DOHH2 (cell line): Measurements from ENCODE around the gene INPP4B.
"Not testable (repeated sequence)": the region's sequence is repeated elsewhere in the genome, so short reads cannot be mapped to it uniquely, and the experiment has no call there.

ENCODE experiments used
- H3F3A ChIP-seq: fragments of 200-600 bp; sonication (generic), shearing (Covaris generic); 2 replicates; pipeline ENCODE4 v1.6.0; 2016; ENCODE audit warnings: antibody characterized with exemption, mild to moderate bottlenecking; ENCODE audit not compliant: control insufficient read depth, insufficient read depth
- H3K27ac ChIP-seq: fragments of 200-600 bp; sonication (generic); 2 replicates; pipeline ENCODE4 v1.5.1; 2014; ENCODE audit warnings: low read depth, mild to moderate bottlenecking, low read length, moderate library complexity
- H3K27me3 ChIP-seq: fragments of 200-600 bp; sonication (generic); 2 replicates; pipeline ENCODE4 v1.6.1; 2014; ENCODE audit warnings: mild to moderate bottlenecking, low read length, mixed read lengths; ENCODE audit not compliant: control insufficient read depth
- H3K36me3 ChIP-seq: fragments of 200-600 bp; sonication (generic); 2 replicates; pipeline ENCODE4 v1.6.1; 2014; ENCODE audit warnings: mild to moderate bottlenecking, low read length, moderate library complexity, mixed read lengths; ENCODE audit not compliant: control insufficient read depth
- H3K4me1 ChIP-seq: fragments of 200-600 bp; sonication (generic); 2 replicates; pipeline ENCODE4 v1.6.1; 2014; ENCODE audit warnings: mild to moderate bottlenecking, low read length, mixed read lengths; ENCODE audit not compliant: control insufficient read depth
- H3K4me2 ChIP-seq: fragments of 200-600 bp; sonication (generic); 2 replicates; pipeline ENCODE4 v1.6.0; 2014; ENCODE audit warnings: mild to moderate bottlenecking, low read length, moderate library complexity
- H3K4me3 ChIP-seq: fragments of 200-600 bp; sonication (generic); 2 replicates; pipeline ENCODE4 v1.5.1; 2014; ENCODE audit warnings: mild to moderate bottlenecking, low read length, mixed read lengths
- H3K79me2 ChIP-seq: fragments of 200-600 bp; sonication (generic); 2 replicates; pipeline ENCODE4 v1.6.1; 2014; ENCODE audit warnings: mild to moderate bottlenecking, low read length, mixed read lengths; ENCODE audit not compliant: control insufficient read depth
- H3K9me2 ChIP-seq: fragments of 200-600 bp; sonication (generic); replicated peaks from 2 replicates; pipeline ENCODE4 v1.6.1; 2014; ENCODE audit warnings: mild to moderate bottlenecking, low read length, mixed read lengths; ENCODE audit not compliant: control insufficient read depth
- H3K9me3 ChIP-seq: fragments of 200-600 bp; sonication (generic); 2 replicates; pipeline ENCODE4 v1.6.1; 2014; ENCODE audit warnings: antibody characterized with exemption, low read length, mixed read lengths; ENCODE audit not compliant: control insufficient read depth, insufficient read depth
- H4K20me1 ChIP-seq: fragments of 200-600 bp; sonication (generic); 2 replicates; pipeline ENCODE4 v1.6.0; 2014; ENCODE audit warnings: low read depth, mild to moderate bottlenecking, antibody characterized with exemption, low read length, moderate library complexity; ENCODE audit not compliant: control insufficient read depth, insufficient read depth
- EZH2phosphoT487 ChIP-seq: fragments of 200-600 bp; sonication (generic); IDR thresholded peaks from 2 replicates; pipeline ENCODE4 v1.6.1; 2017; ENCODE audit warnings: borderline replicate concordance, mild to moderate bottlenecking, antibody characterized with exemption, low read length, moderate library complexity, mixed read lengths
- TF ChIP-seq, protein P1 (sequence below): fragments of 200-600 bp; sonication (generic); IDR thresholded peaks from one replicate; pipeline ENCODE4 v1.5.1; 2014; ENCODE audit warnings: antibody characterized with exemption, mild to moderate bottlenecking, low read depth, low read length; ENCODE audit not compliant: poor library complexity, severe bottlenecking

INPP4B gene

DNA sequence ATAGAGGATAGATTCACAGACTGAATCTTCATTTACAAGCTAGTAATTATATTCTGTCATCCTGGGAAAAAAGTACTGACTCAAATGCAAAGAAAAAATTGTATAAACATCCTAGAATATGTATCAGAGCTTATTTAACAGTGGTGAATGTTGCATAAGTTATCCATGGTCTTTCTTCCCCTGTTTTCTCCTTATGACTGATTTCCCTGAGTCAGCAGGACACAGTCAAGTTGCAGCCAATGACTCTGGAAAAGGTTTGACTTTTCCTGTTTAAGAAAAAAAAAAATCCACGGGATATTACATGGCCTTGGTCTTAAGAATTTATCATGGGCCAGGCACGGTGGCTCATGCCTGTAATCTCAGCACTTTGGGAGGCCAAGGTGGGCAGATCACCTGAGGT is 36.5 kb downstream of the INPP4B start:
- H3K9me2 ChIP-seq: no peaks in the 10 kb centered on the region
- no peak overlapping the region for H3K27ac ChIP-seq
- no peaks in the 10 kb centered on the region for H3K79me2 ChIP-seq
- H3K36me3 ChIP-seq: no peaks in the 10 kb centered on the region
- no peak overlapping the region for H3K4me3 ChIP-seq
- H3K4me2 ChIP-seq: no peak overlapping the region
- no peaks in the 10 kb centered on the region for H3K9me3 ChIP-seq
- no peak for TF ChIP-seq EZH2phosphoT487
- TF ChIP-seq, protein P1, sequence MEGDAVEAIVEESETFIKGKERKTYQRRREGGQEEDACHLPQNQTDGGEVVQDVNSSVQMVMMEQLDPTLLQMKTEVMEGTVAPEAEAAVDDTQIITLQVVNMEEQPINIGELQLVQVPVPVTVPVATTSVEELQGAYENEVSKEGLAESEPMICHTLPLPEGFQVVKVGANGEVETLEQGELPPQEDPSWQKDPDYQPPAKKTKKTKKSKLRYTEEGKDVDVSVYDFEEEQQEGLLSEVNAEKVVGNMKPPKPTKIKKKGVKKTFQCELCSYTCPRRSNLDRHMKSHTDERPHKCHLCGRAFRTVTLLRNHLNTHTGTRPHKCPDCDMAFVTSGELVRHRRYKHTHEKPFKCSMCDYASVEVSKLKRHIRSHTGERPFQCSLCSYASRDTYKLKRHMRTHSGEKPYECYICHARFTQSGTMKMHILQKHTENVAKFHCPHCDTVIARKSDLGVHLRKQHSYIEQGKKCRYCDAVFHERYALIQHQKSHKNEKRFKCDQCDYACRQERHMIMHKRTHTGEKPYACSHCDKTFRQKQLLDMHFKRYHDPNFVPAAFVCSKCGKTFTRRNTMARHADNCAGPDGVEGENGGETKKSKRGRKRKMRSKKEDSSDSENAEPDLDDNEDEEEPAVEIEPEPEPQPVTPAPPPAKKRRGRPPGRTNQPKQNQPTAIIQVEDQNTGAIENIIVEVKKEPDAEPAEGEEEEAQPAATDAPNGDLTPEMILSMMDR: no peak
- H4K20me1 ChIP-seq: no peaks in the 10 kb centered on the region
- no peaks in the 10 kb centered on the region for H3F3A ChIP-seq
- no peaks in the 10 kb centered on the region for H3K4me1 ChIP-seq
- H3K27me3 ChIP-seq: no peaks in the 10 kb centered on the region

DNA sequence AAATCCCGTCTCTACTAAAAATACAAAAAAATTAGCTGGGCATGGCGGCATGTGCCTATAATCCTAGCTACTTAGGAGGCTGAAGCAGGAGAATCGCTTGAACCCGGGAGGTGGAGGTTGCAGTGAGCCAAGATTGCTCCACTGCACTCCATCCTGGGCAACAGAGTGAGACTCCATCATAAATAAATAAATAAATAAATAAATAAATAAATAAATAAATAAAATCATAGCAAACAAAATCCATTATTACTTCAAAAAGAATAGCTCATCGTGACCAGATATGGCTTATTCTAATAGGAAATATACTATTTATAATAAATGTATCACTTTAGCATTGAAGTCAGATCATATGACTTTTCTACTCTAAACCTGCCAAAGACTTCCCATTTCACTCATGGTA is 42.2 kb downstream of the INPP4B start:
- H3K36me3 ChIP-seq, H3F3A ChIP-seq, H3K27ac ChIP-seq, H4K20me1 ChIP-seq, H3K9me2 ChIP-seq, H3K27me3 ChIP-seq, H3K4me3 ChIP-seq, H3K79me2 ChIP-seq, H3K4me2 ChIP-seq, H3K9me3 ChIP-seq, H3K4me1 ChIP-seq: not testable (repeated sequence)

DNA sequence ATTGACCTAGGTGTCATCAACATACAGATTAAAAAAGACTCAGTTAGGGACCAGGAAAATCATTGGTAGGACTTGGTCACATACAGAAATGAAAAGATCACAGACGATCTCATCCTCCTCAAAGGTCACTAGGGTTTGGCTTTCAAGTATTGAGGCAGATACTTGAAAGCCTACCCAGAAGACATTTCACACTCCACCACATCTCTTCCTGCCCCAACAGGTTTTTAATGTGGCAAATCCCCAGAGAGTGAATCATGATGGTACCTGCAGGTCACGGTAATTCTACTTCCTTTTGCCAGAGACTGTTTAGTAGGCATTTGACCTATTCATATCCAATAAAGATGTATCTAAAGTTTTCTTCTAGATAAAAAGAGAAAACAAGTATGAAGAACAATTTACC is 44.1 kb downstream of the INPP4B start:
- no peak overlapping the region for H3K4me2 ChIP-seq
- no peaks in the 10 kb centered on the region for H3K27me3 ChIP-seq
- H3K9me3 ChIP-seq: no peaks in the 10 kb centered on the region
- no peak for TF ChIP-seq EZH2phosphoT487
- TF ChIP-seq, protein P1: no peak
- H3K4me3 ChIP-seq: no peak overlapping the region
- H3K9me2 ChIP-seq: no peaks in the 10 kb centered on the region
- no peaks in the 10 kb centered on the region for H3K36me3 ChIP-seq
- no peaks in the 10 kb centered on the region for H4K20me1 ChIP-seq
- H3K4me1 ChIP-seq: no peaks in the 10 kb centered on the region
- H3K79me2 ChIP-seq: no peaks in the 10 kb centered on the region
- no peaks in the 10 kb centered on the region for H3F3A ChIP-seq
- H3K27ac ChIP-seq: no peak overlapping the region

DNA sequence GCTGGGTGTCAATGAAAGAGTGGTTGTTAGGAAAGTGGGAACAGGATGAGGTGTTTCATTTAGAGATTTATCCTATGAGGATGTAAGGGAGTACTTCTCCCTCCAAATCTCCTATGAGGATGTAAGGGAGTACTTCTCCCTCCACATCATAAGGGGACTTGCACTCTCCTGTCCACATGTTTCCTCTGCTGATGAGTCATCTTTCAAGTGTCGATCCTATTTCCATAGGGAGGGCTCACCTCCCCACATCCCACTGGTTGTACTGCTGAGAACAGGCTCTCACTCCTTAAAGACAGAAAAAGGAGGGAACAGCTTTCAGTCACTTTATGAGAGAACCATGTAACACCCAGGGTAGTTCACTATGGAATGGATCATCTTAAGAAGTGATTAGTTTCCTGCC is 65.0 kb downstream of the INPP4B start:
- Histone ChIP-seq H3K4me1 (no peaks in the 10 kb centered on the region), H3K4me2 (no peak overlapping the region), H3K79me2 (no peaks in the 10 kb centered on the region), H3F3A (no peaks in the 10 kb centered on the region), H3K27ac (no peak overlapping the region), H4K20me1 (no peaks in the 10 kb centered on the region), H3K9me3 (no peaks in the 10 kb centered on the region), H3K36me3 (no peaks in the 10 kb centered on the region), H3K9me2 (no peaks in the 10 kb centered on the region), H3K27me3 (no peaks in the 10 kb centered on the region), H3K4me3 (no peak overlapping the region)
- TF ChIP-seq, protein P1: no peak
- no peak for TF ChIP-seq EZH2phosphoT487
